HEK293 (cell line): ENCODE measurements around the gene CALML3.

ENCODE experiments used
- CTCF ChIA-PET: fragments of 350-600 bp; formaldehyde crosslinking; extraction: SDS; loops from one replicate; lab custom pipeline; 2021; ENCODE audit warnings: antibody characterized with exemption; lab: Yijun Ruan, JAX
- POLR2A ChIA-PET: fragments of 300-600 bp; formaldehyde crosslinking; extraction: SDS; loops from one replicate; lab custom pipeline; 2020; ENCODE audit warnings: antibody characterized with exemption, inconsistent platforms; lab: Yijun Ruan, JAX
- H3K27ac ChIP-seq: fragments of 200-500 bp; sonication (Bioruptor generic); 2 replicates; pipeline ENCODE4 v1.5.1; 2014; ENCODE audit warnings: low read depth, low read length, control low read depth, inconsistent platforms; ENCODE audit errors: extremely low read depth
- H3K36me3 ChIP-seq, 2 experiments: fragments of 200-500 bp in 1 of 2; sonication (Bioruptor generic) in 1 of 2; 1 replicate in 1 of 2; 2 replicates in 1 of 2; pipeline ENCODE4 v1.5.1; 2014 to 2017; ENCODE audit warnings: inconsistent platforms in 2 of 2, low read length in 2 of 2; ENCODE audit not compliant: control insufficient read depth in 2 of 2, insufficient read depth in 1 of 2
- H3K4me1 ChIP-seq: fragments of 200-500 bp; sonication (Bioruptor generic); 2 replicates; pipeline ENCODE4 v1.5.1; 2014; ENCODE audit warnings: mild to moderate bottlenecking, low read length, inconsistent platforms; ENCODE audit not compliant: control insufficient read depth, insufficient read depth
- H3K4me3 ChIP-seq: 2 replicates; pipeline ENCODE4 v1.5.1; 2011; ENCODE audit warnings: low read depth, mild to moderate bottlenecking, control low read depth, low read length, moderate library complexity
- H3K9me3 ChIP-seq: fragments of 200-500 bp; sonication (Bioruptor generic); 2 replicates; pipeline ENCODE4 v1.5.1; 2014; ENCODE audit warnings: low read depth, low read length, inconsistent platforms; ENCODE audit not compliant: control insufficient read depth, insufficient read depth
- KLF8 ChIP-seq: fragments of 450-650 bp; formaldehyde crosslinking; IDR thresholded peaks from 2 replicates; pipeline ENCODE4 v1.5.1; 2016; ENCODE audit warnings: missing biosample characterization, missing genetic modification characterization
- OSR2 ChIP-seq: fragments of 450-650 bp; formaldehyde crosslinking; IDR thresholded peaks from 2 replicates; pipeline ENCODE4 v1.5.1; 2016; ENCODE audit warnings: missing biosample characterization, missing genetic modification characterization
- RBAK ChIP-seq: fragments of 450-650 bp; formaldehyde crosslinking; IDR thresholded peaks from 2 replicates; pipeline ENCODE4 v1.5.1; 2016; ENCODE audit warnings: missing biosample characterization, missing genetic modification characterization
- YY1 ChIP-seq: fragments of 450-650 bp; formaldehyde crosslinking; IDR thresholded peaks from 2 replicates; pipeline ENCODE4 v1.5.1; 2018; ENCODE audit warnings: missing biosample characterization, missing genetic modification characterization
- ZEB2 ChIP-seq: fragments of 450-650 bp; formaldehyde crosslinking; IDR thresholded peaks from 2 replicates; pipeline ENCODE4 v1.5.1; 2016; ENCODE audit warnings: missing biosample characterization, missing genetic modification characterization
- ZNF146 ChIP-seq: fragments of 450-650 bp; formaldehyde crosslinking; IDR thresholded peaks from 2 replicates; pipeline ENCODE4 v1.5.1; 2016; ENCODE audit warnings: missing biosample characterization, missing genetic modification characterization
- ZNF157 ChIP-seq: fragments of 450-650 bp; formaldehyde crosslinking; IDR thresholded peaks from 2 replicates; pipeline ENCODE4 v1.5.1; 2016; ENCODE audit warnings: missing biosample characterization, missing genetic modification characterization
- ZNF174 ChIP-seq: fragments of 450-650 bp; formaldehyde crosslinking; IDR thresholded peaks from 2 replicates; pipeline ENCODE4 v1.5.0; 2017; ENCODE audit warnings: missing biosample characterization, mild to moderate bottlenecking, missing genetic modification characterization
- ZNF18 ChIP-seq: fragments of 450-650 bp; formaldehyde crosslinking; IDR thresholded peaks from 2 replicates; pipeline ENCODE4 v1.5.1; 2016; ENCODE audit warnings: missing biosample characterization, missing genetic modification characterization
- ZNF202 ChIP-seq: fragments of 450-650 bp; formaldehyde crosslinking; IDR thresholded peaks from 2 replicates; pipeline ENCODE4 v1.5.1; 2016; ENCODE audit warnings: missing biosample characterization, missing genetic modification characterization, borderline replicate concordance
- ZNF280D ChIP-seq: fragments of 450-650 bp; formaldehyde crosslinking; IDR thresholded peaks from 2 replicates; pipeline ENCODE4 v1.5.1; 2016; ENCODE audit warnings: missing biosample characterization, missing genetic modification characterization
- ZNF292 ChIP-seq: fragments of 450-650 bp; formaldehyde crosslinking; IDR thresholded peaks from 2 replicates; pipeline ENCODE4 v1.5.1; 2016; ENCODE audit warnings: low read depth, missing biosample characterization, missing genetic modification characterization, borderline replicate concordance
- ZNF366 ChIP-seq: fragments of 450-650 bp; formaldehyde crosslinking; conservative IDR thresholded peaks from 2 replicates; pipeline ENCODE4 v1.5.1; 2016; ENCODE audit warnings: missing biosample characterization, missing genetic modification characterization
- ZNF473 ChIP-seq: fragments of 450-650 bp; formaldehyde crosslinking; IDR thresholded peaks from 2 replicates; pipeline ENCODE4 v1.5.1; 2017; ENCODE audit warnings: missing biosample characterization, missing genetic modification characterization
- ZNF610 ChIP-seq: fragments of 450-650 bp; formaldehyde crosslinking; IDR thresholded peaks from 2 replicates; pipeline ENCODE4 v1.5.1; 2016; ENCODE audit warnings: missing biosample characterization, missing genetic modification characterization, borderline replicate concordance
- ZNF624 ChIP-seq: fragments of 450-650 bp; formaldehyde crosslinking; IDR thresholded peaks from 2 replicates; pipeline ENCODE4 v1.5.1; 2017; ENCODE audit warnings: missing biosample characterization, missing genetic modification characterization
- ZNF645 ChIP-seq: fragments of 450-650 bp; formaldehyde crosslinking; IDR thresholded peaks from 2 replicates; pipeline ENCODE4; 2016; ENCODE audit warnings: missing biosample characterization, missing genetic modification characterization
- ZNF654 ChIP-seq: fragments of 450-650 bp; formaldehyde crosslinking; IDR thresholded peaks from 2 replicates; pipeline ENCODE4 v1.5.1; 2016; ENCODE audit warnings: low read depth, missing biosample characterization, missing genetic modification characterization
- ZNF792 ChIP-seq: fragments of 450-650 bp; formaldehyde crosslinking; IDR thresholded peaks from 2 replicates; pipeline ENCODE4 v1.5.1; 2016; ENCODE audit warnings: missing biosample characterization, missing genetic modification characterization
- ZSCAN4 ChIP-seq: fragments of 450-650 bp; formaldehyde crosslinking; IDR thresholded peaks from 2 replicates; pipeline ENCODE4 v1.5.1; 2017; ENCODE audit warnings: missing biosample characterization, missing genetic modification characterization
- TF ChIP-seq, protein P1 (sequence below): fragments of 450-650 bp; formaldehyde crosslinking; IDR thresholded peaks from 2 replicates; pipeline ENCODE4 v1.5.1; 2016; ENCODE audit warnings: missing biosample characterization, missing genetic modification characterization
- TF ChIP-seq, protein P2 (sequence below): fragments of 450-650 bp; formaldehyde crosslinking; IDR thresholded peaks from 2 replicates; pipeline ENCODE4 v1.5.1; 2017; ENCODE audit warnings: missing biosample characterization, missing genetic modification characterization
- TF ChIP-seq, protein P3 (sequence below): fragments of 450-650 bp; formaldehyde crosslinking; IDR thresholded peaks from 2 replicates; pipeline ENCODE4 v1.5.1; 2016; ENCODE audit warnings: missing biosample characterization, missing genetic modification characterization

Gene CALML3

GRCh38 chr10:5478694-5479305, 46.0 kb upstream of the CALML3 start:
- POLR2A ChIA-PET = no interaction called here
- TF ChIP-seq ZNF366 (tag by site-specific recombination) (no peak), ZNF146 (tag by site-specific recombination) (no peak), YY1 (tag by site-specific recombination) (no peak), ZNF645 (tag by site-specific recombination) (no peak), ZNF202 (tag by site-specific recombination) (no peak)
- TF ChIP-seq, protein P1, sequence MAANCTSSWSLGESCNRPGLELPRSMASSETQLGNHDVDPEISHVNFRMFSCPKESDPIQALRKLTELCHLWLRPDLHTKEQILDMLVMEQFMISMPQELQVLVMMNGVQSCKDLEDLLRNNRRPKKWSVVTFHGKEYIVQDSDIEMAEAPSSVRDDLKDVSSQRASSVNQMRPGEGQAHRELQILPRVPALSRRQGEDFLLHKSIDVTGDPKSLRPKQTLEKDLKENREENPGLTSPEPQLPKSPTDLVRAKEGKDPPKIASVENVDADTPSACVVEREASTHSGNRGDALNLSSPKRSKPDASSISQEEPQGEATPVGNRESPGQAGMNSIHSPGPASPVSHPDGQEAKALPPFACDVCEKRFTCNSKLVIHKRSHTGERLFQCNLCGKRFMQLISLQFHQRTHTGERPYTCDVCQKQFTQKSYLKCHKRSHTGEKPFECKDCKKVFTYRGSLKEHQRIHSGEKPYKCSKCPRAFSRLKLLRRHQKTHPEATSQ (tag by site-specific recombination) = no peak
- TF ChIP-seq, protein P2, sequence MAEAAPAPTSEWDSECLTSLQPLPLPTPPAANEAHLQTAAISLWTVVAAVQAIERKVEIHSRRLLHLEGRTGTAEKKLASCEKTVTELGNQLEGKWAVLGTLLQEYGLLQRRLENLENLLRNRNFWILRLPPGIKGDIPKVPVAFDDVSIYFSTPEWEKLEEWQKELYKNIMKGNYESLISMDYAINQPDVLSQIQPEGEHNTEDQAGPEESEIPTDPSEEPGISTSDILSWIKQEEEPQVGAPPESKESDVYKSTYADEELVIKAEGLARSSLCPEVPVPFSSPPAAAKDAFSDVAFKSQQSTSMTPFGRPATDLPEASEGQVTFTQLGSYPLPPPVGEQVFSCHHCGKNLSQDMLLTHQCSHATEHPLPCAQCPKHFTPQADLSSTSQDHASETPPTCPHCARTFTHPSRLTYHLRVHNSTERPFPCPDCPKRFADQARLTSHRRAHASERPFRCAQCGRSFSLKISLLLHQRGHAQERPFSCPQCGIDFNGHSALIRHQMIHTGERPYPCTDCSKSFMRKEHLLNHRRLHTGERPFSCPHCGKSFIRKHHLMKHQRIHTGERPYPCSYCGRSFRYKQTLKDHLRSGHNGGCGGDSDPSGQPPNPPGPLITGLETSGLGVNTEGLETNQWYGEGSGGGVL (tag by site-specific recombination) = no peak
- TF ChIP-seq, all 188 proteins: peak for 0
- H3K9me3 ChIP-seq = no peaks in the 10 kb centered on the region
- no peaks in the 10 kb centered on the region for H3K4me1 ChIP-seq
- no peak overlapping the region for H3K4me3 ChIP-seq
- no peaks in the 10 kb centered on the region for H3K36me3 ChIP-seq
- CTCF ChIA-PET = interaction anchor here (1.4 to 1.6 kb wide), 2 partner anchors 36 to 144 kb away, joined by 7 to 8 read pairs; no protein-coding TSS in a partner anchor
- no peak overlapping the region for H3K27ac ChIP-seq

DNA sequence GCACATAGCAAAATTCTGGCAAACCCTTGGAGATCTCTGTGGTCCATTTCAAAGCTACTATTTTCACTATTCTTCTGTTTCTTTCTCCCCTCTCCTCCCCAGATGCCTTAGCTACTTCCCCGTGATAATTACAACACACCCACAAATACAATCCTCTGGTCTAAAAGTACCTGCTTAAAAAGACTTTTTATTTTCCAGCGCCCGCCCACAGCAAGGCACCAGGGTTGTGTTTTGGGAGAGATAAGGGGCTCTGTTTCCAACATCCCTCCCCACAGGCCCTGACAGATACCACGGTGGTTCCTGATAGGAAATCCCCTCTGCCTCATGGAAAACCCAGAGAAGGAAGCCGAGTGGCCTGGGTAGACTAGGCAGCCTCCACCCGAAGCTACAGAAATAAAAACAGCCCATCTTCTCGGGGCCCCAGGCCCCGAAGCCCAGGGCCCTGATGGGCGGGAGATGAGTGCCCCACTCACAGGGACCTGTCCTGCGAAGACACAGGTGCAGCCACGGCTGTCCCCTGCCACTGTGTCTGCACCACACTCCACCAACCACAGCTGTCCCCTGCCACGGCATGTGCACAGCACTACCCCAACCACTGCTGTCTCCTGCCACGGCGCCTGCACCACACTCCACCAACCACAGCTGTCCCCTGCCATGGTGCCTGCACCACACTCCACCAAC, 45.1 kb upstream of the CALML3 start:
- H3K27ac ChIP-seq = no peak overlapping the region
- no peak overlapping the region for H3K4me3 ChIP-seq
- no peaks in the 10 kb centered on the region for H3K9me3 ChIP-seq
- ChIA-PET CTCF (interaction anchor here (1.4 to 1.6 kb wide), 2 partner anchors 37 to 144 kb away, joined by 7 to 8 read pairs; no protein-coding TSS in a partner anchor), POLR2A (no interaction called here)
- H3K4me1 ChIP-seq = no peaks in the 10 kb centered on the region
- no peaks in the 10 kb centered on the region for H3K36me3 ChIP-seq
- no peak for TF ChIP-seq ZNF792 (tag by site-specific recombination)
- no peak for TF ChIP-seq ZNF610 (tag by site-specific recombination)
- TF ChIP-seq, protein P3, sequence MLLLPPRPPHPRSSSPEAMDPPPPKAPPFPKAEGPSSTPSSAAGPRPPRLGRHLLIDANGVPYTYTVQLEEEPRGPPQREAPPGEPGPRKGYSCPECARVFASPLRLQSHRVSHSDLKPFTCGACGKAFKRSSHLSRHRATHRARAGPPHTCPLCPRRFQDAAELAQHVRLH = no peak
- TF ChIP-seq RBAK = no peak
- TF ChIP-seq ZNF157 (tag by site-specific recombination) = no peak
- no peak for TF ChIP-seq ZNF624 (tag by site-specific recombination)
- no peak for TF ChIP-seq ZNF654 (tag by site-specific recombination)
- TF ChIP-seq YY1 (tag by site-specific recombination) = no peak
- TF ChIP-seq ZNF174 = no peak
- TF ChIP-seq ZNF473 (tag by site-specific recombination) = no peak
- TF ChIP-seq ZNF292 (tag by site-specific recombination) = no peak
- TF ChIP-seq OSR2 = no peak
- TF ChIP-seq ZNF280D (tag by site-specific recombination) = no peak
- no peak for TF ChIP-seq KLF8 (tag by site-specific recombination)
- TF ChIP-seq ZSCAN4 (tag by site-specific recombination) = no peak
- TF ChIP-seq ZNF18 = no peak
- no peak for TF ChIP-seq ZEB2
